GM21360 (cell line): ENCODE measurements around the gene SPG11.
A peak's percentile ranks its signal among the peaks of the same experiment; 100 is the strongest.
"Not testable (repeated sequence)": the region's sequence is repeated elsewhere in the genome, so short reads cannot be mapped to it uniquely, and the experiment has no call there.

Source experiments
- ATAC-seq: cut with Tn5 transposase; IDR thresholded peaks from one replicate; pipeline ENCODE4 v1.9.1; 2021; ENCODE audit warnings: mild to moderate bottlenecking, moderate library complexity; ENCODE audit not compliant: unreplicated experiment

The SPG11 gene

GRCh38 chr15:44663410-44664308, at the start of gene SPG11:
SPG11 (minus strand) TSS chr15:44663662; CDS start chr15:44663647, 15 bp downstream.
- ATAC-seq, result peak; percentile 60

GRCh38 chr15:44712346-44713005, 49.0 kb upstream of the SPG11 start:
- no peak for ATAC-seq

- peak; percentile 18 for ATAC-seq
Observed at GRCh38 chr15:44711743-44712345, 48.4 kb upstream of the SPG11 start.

- ATAC-seq, result peak; percentile 76
Observed at GRCh38 chr15:44711096-44711742, 47.8 kb upstream of the SPG11 start, which contains the start of the genes B2M and PATL2. B2M (plus strand) TSS chr15:44711517; CDS start chr15:44711547, 30 bp downstream. PATL2 (minus strand) TSS chr15:44711323; CDS start chr15:44676490, 34,833 bp downstream.

GRCh38 chr15:44710236-44711095, 47.0 kb upstream of the SPG11 start:
- no peak for ATAC-seq

- no peak for ATAC-seq
Observed at GRCh38 chr15:44706946-44707636, 43.6 kb upstream of the SPG11 start.

GRCh38 chr15:44706401-44706800, 42.9 kb upstream of the SPG11 start:
- ATAC-seq, result no peak

GRCh38 chr15:44705986-44706385, 42.5 kb upstream of the SPG11 start:
- no peak for ATAC-seq

GRCh38 chr15:44700676-44701075, 37.2 kb upstream of the SPG11 start:
- ATAC-seq, result not testable (repeated sequence)

- no peak for ATAC-seq
Observed at GRCh38 chr15:44698641-44699040, 35.2 kb upstream of the SPG11 start.

- no peak for ATAC-seq
Observed at GRCh38 chr15:44697014-44697413, 33.6 kb upstream of the SPG11 start.

- no peak for ATAC-seq
Observed at GRCh38 chr15:44695294-44695693, 31.8 kb upstream of the SPG11 start.

- no peak for ATAC-seq
Observed at GRCh38 chr15:44694416-44694815, 31.0 kb upstream of the SPG11 start.

GRCh38 chr15:44692659-44693058, 29.2 kb upstream of the SPG11 start:
- ATAC-seq, result no peak

- ATAC-seq, result not testable (repeated sequence)
Observed at GRCh38 chr15:44690245-44690644, 26.8 kb upstream of the SPG11 start.

GRCh38 chr15:44689318-44689717, 25.9 kb upstream of the SPG11 start:
- not testable (repeated sequence) for ATAC-seq

- ATAC-seq, result not testable (repeated sequence)
Observed at GRCh38 chr15:44682809-44683682, 19.6 kb upstream of the SPG11 start.

GRCh38 chr15:44682211-44682610, 18.7 kb upstream of the SPG11 start:
- ATAC-seq, result no peak
